ENCODE measurements around the gene TMEM178B. TPM values are rescaled to one million over a fixed set of nuclear protein-coding genes. Genes with fewer than 3 reads are reported as not detected.

Gene TMEM178B
- total RNA-seq, 1 experiment from 2014 or later = 0.39 TPM

GRCh38 chr7:141074997-141075396, 1.1 kb downstream of the TMEM178B start:
- no peaks in the 10 kb centered on the region for H3K9me3 ChIP-seq (ENCODE audit: control insufficient read depth, insufficient read depth, low read depth, low read length)
- H3K27ac ChIP-seq (ENCODE audit: low read length) = no peak overlapping the region
- in situ Hi-C loops (cut with HindIII; ENCODE audit: low pct_unique_long_range_greater_than_20kb, low sequenced_read_pairs) (no loop called here), intact Hi-C loops (cut with micrococcal nuclease; ENCODE audit: unreplicated experiment) (no loop called here)
- DNase-seq (ENCODE audit: low read depth, low spot score) = no peak
- CTCF ChIA-PET = no interaction called here
- H3K4me1 ChIP-seq (ENCODE audit: control insufficient read depth, insufficient read depth, low read length) = peaks cover 6% of the 10 kb centered on the region; the same call in 1 of the 2 replicates
- no peak for ATAC-seq
- peak overlapping the region in 1 of 2 experiments; percentile 37; a peak in 1 of 4 replicates for H3K4me3 ChIP-seq (ENCODE audit: low read depth in 2 of 2, low read length in 2 of 2)
- TF ChIP-seq SIN3A (IDR thresholded peaks at IDR 0.05; ENCODE audit: borderline replicate concordance, insufficient read depth, low read depth, low read length) (no peak), CTCF (IDR thresholded peaks at IDR 0.05) (no peak), REST (IDR thresholded peaks at IDR 0.05; ENCODE audit: insufficient read depth in 1 of 2, low read depth in 2 of 2, low read length in 1 of 2) (no peak), TCF7L2 (IDR thresholded peaks at IDR 0.05; ENCODE audit: low read depth, low read length) (no peak), POLR2AphosphoS5 (IDR thresholded peaks at IDR 0.05; ENCODE audit: low read depth, low read length) (no peak)
- peaks cover 52% of the 10 kb centered on the region for H3K27me3 ChIP-seq (ENCODE audit: control insufficient read depth, insufficient read depth, low read length)
- BruUV-seq (replicated peaks) = no TSS peak
- H3K36me3 ChIP-seq (ENCODE audit: control insufficient read depth, insufficient read depth, low read length) = no peaks in the 10 kb centered on the region
- POLR2A ChIA-PET = no interaction called here

- ChIA-PET CTCF (no interaction called here), POLR2A (no interaction called here)
- intact Hi-C loops (cut with micrococcal nuclease; ENCODE audit: unreplicated experiment) (no loop called here), in situ Hi-C loops (cut with HindIII; ENCODE audit: low pct_unique_long_range_greater_than_20kb, low sequenced_read_pairs) (no loop called here)
- no peaks in the 10 kb centered on the region for H3K9me3 ChIP-seq (ENCODE audit: control insufficient read depth, insufficient read depth, low read depth, low read length)
- DNase-seq (ENCODE audit: low read depth, low spot score) (no peak), ATAC-seq (no peak)
- no peak overlapping the region for H3K4me3 ChIP-seq (ENCODE audit: low read depth in 2 of 2, low read length in 2 of 2)
- H3K27me3 ChIP-seq (ENCODE audit: control insufficient read depth, insufficient read depth, low read length) = peaks cover 43% of the 10 kb centered on the region
- TF ChIP-seq POLR2AphosphoS5 (IDR thresholded peaks at IDR 0.05; ENCODE audit: low read depth, low read length) = no peak
- no peak for TF ChIP-seq CTCF (IDR thresholded peaks at IDR 0.05)
- no peak for TF ChIP-seq REST (IDR thresholded peaks at IDR 0.05; ENCODE audit: insufficient read depth in 1 of 2, low read depth in 2 of 2, low read length in 1 of 2)
- no peak for TF ChIP-seq SIN3A (IDR thresholded peaks at IDR 0.05; ENCODE audit: borderline replicate concordance, insufficient read depth, low read depth, low read length)
- no peak for TF ChIP-seq TCF7L2 (IDR thresholded peaks at IDR 0.05; ENCODE audit: low read depth, low read length)
- H3K27ac ChIP-seq (ENCODE audit: low read length) = no peak overlapping the region
- no TSS peak for BruUV-seq (replicated peaks)
- no peaks in the 10 kb centered on the region for H3K36me3 ChIP-seq (ENCODE audit: control insufficient read depth, insufficient read depth, low read length)
- peaks cover 5% of the 10 kb centered on the region; the same call in 1 of the 2 replicates for H3K4me1 ChIP-seq (ENCODE audit: control insufficient read depth, insufficient read depth, low read length)
These were observed 2.5 kb downstream of the TMEM178B start for GRCh38 chr7:141076377-141076776.

All from Panc1 (cell line).